B cell (primary cell): ENCODE data around the gene TRIAP1. TPM values are rescaled to one million over a fixed set of nuclear protein-coding genes. Genes with fewer than 3 reads are reported as not detected.

Experiments
- ATAC-seq: fragments of 200-7000 bp; cut with Tn5 transposase; one replicate; pipeline ENCODE4 v1.10.0; 2021; ENCODE audit warnings: low read depth, mild to moderate bottlenecking, moderate number of reproducible peaks, moderate library complexity
- CTCF ChIA-PET: fragments of 350-600 bp; sonication (Branson Sonifier 250); formaldehyde crosslinking; loops from one replicate; lab custom pipeline; 2021; ENCODE audit warnings: antibody characterized with exemption, inconsistent platforms; lab: Charles Lee
- POLR2A ChIA-PET: fragments of 350-600 bp; sonication (Branson Sonifier 250); formaldehyde crosslinking; loops from one replicate; lab custom pipeline; 2021; ENCODE audit warnings: antibody characterized with exemption; lab: Charles Lee
- DNase-seq: peaks from one replicate; pipeline ENCODE4 v3.0.0; 2013
- H2AFZ ChIP-seq: 2 replicates; pipeline ENCODE4 v1.6.1; 2012; ENCODE audit warnings: mild to moderate bottlenecking, low read depth, low read length; ENCODE audit not compliant: insufficient read depth, poor library complexity, severe bottlenecking
- H3K27ac ChIP-seq, 2 donors: 1 replicate in 1 of 2; 2 replicates in 1 of 2; pipeline ENCODE4 v1.5.1; 2012 to 2013; ENCODE audit warnings: low read length in 2 of 2, mild to moderate bottlenecking in 2 of 2, moderate library complexity in 1 of 2
- H3K27me3 ChIP-seq, 4 experiments: fragments of 200-600 bp in 1 of 4; sonication (generic) in 1 of 4; replicated peaks in 1 of 4; 1 replicate in 2 of 4; 2 replicates in 2 of 4; pipeline versions ENCODE4 v1.6.1 to v1.7.0; 2013 to 2016; ENCODE audit warnings: low read length in 3 of 4, mild to moderate bottlenecking in 2 of 4, mixed read lengths in 1 of 4, moderate library complexity in 1 of 4; ENCODE audit not compliant: insufficient read depth in 4 of 4, control insufficient read depth in 3 of 4; ENCODE audit errors: control extremely low read depth in 1 of 4
- H3K36me3 ChIP-seq, 2 experiments: replicated peaks in 1 of 2; 1 replicate in 1 of 2; 2 replicates in 1 of 2; pipeline versions ENCODE4 v1.6.1 to v1.7.1; 2013; ENCODE audit warnings: low read length in 1 of 2; ENCODE audit not compliant: insufficient read depth in 2 of 2, control insufficient read depth in 1 of 2; ENCODE audit errors: control extremely low read depth in 1 of 2, extremely low read depth in 1 of 2
- H3K4me1 ChIP-seq, 2 donors: fragments of 200-600 bp in 1 of 2; sonication (generic) in 1 of 2; 1 replicate in 1 of 2; 2 replicates in 1 of 2; pipeline versions ENCODE4 v1.5.1 to v1.6.1; 2013 to 2017; ENCODE audit warnings: low read length in 2 of 2; ENCODE audit not compliant: control insufficient read depth in 2 of 2, insufficient read depth in 2 of 2
- H3K4me2 ChIP-seq: replicated peaks from 2 replicates; pipeline ENCODE3; 2012; ENCODE audit warnings: mild to moderate bottlenecking, low read depth, low read length; ENCODE audit not compliant: poor library complexity, severe bottlenecking
- H3K4me3 ChIP-seq, 5 experiments: fragments of 200-600 bp in 1 of 5; sonication (generic) in 1 of 5; 1 replicate in 3 of 5; 2 replicates in 2 of 5; pipeline versions ENCODE4 v1.5.1 to v1.7.0; 2011 to 2016; ENCODE audit warnings: low read length in 4 of 5, mild to moderate bottlenecking in 4 of 5, low read depth in 2 of 5, control low read depth in 1 of 5, moderate library complexity in 1 of 5; ENCODE audit not compliant: insufficient read depth in 1 of 5; ENCODE audit errors: control extremely low read depth in 1 of 5, extremely low read depth in 1 of 5
- H3K79me2 ChIP-seq: fragments of 200-600 bp; sonication (generic); one replicate; pipeline ENCODE4 v1.6.0; 2016; ENCODE audit warnings: low read length; ENCODE audit not compliant: control insufficient read depth, insufficient read depth
- H3K9ac ChIP-seq: fragments of 200-600 bp; sonication (generic); 2 replicates; pipeline ENCODE4 v1.6.1; 2017; ENCODE audit warnings: mild to moderate bottlenecking, low read length, moderate library complexity
- H3K9me3 ChIP-seq, 3 donors: one replicate each; pipeline versions ENCODE4 v1.6.1 to v1.7.1; 2013; ENCODE audit warnings: low read length in 2 of 3; ENCODE audit not compliant: control insufficient read depth in 2 of 3, insufficient read depth in 1 of 3; ENCODE audit errors: control extremely low read depth in 1 of 3
- H4K20me1 ChIP-seq: 2 replicates; pipeline ENCODE4 v1.6.0; 2012; ENCODE audit warnings: mild to moderate bottlenecking, low read length; ENCODE audit not compliant: insufficient read depth, control insufficient read depth, poor library complexity, severe bottlenecking
- H3K27ac Mint-ChIP-seq: one replicate; pipeline ENCODE4 v1.8.0; 2021; ENCODE audit warnings: mixed read lengths
- H3K27me3 Mint-ChIP-seq: one replicate; pipeline ENCODE4 v1.8.0; 2021; ENCODE audit warnings: mixed read lengths
- H3K4me1 Mint-ChIP-seq: one replicate; pipeline ENCODE4 v1.8.0; 2021; ENCODE audit warnings: mixed read lengths
- H3K4me3 Mint-ChIP-seq: one replicate; pipeline ENCODE4 v1.8.0; 2021; ENCODE audit warnings: mixed read lengths
- H3K9me3 Mint-ChIP-seq: one replicate; pipeline ENCODE4 v1.8.0; 2022; ENCODE audit warnings: mixed read lengths; ENCODE audit not compliant: insufficient read depth
- CTCF ChIP-seq: fragments of 200-600 bp; IDR thresholded peaks from one replicate; pipeline ENCODE4 v1.8.0; 2022; ENCODE audit warnings: antibody characterized with exemption, mild to moderate bottlenecking
- EZH2 ChIP-seq: IDR thresholded peaks from 2 replicates; pipeline ENCODE4 v1.6.1; 2012; ENCODE audit warnings: borderline replicate concordance, low read depth, mild to moderate bottlenecking, moderate library complexity, low read length; ENCODE audit not compliant: insufficient read depth, poor library complexity, severe bottlenecking
- WGBS: methylation state at CpG from one replicate; pipeline ENCODE4 v1.1.5; 2013; ENCODE audit warnings: missing lambda C conversion rate; ENCODE audit not compliant: insufficient coverage; 5-methylcytosine and 5-hydroxymethylcytosine counted together
- intact Hi-C: fragments of 100-400 bp; cut with micrococcal nuclease; formaldehyde crosslinking; loops from one replicate; pipeline ENCODE4 v1.10.0; 2022
- polyA plus RNA-seq: library from polyadenylated mRNA; depleted of rRNA; stranded (reverse); fragments of >200 nt; gene quantifications from 2 replicates; pipeline ENCODE4 v1.2.3, GENCODE V29; 2012
- total RNA-seq, 2 donors: library from RNA; stranded (reverse); fragments of 120-200 nt in 1 of 2; gene quantifications; 1 replicate in 1 of 2; 2 replicates in 1 of 2; pipeline versions ENCODE4 v1.2.3 to v1.2.4, GENCODE V29; 2013 to 2022

The TRIAP1 gene
- total and polyA plus RNA-seq, 2 donors (not counting 1 experiment from before 2014, with no cell fraction given) = 13.8 to 19.6 TPM

DNA sequence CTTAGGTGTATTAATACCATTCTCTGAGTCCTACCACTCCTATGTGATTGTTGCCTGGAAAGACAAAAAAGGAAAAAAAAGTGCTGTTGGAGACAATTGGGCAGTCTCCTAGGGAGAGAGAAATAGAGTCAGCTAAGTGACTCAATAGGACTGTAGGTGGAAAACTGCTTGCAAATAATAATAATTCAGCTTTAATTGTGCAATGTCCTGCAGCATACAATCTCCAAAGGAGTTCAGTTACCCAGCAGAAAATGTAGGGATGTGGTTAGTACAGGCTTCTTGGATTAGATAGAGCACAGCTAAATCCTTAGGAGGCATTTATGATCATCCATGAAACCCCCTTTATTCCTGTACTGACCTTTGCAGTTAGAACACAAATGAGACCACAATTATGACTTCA lies 26.3 kb upstream of the TRIAP1 start:
- no peaks in the 10 kb centered on the region for H3K9me3 ChIP-seq
- Mint-ChIP-seq H3K27ac (no peak overlapping the region), H3K4me3 (no peak overlapping the region), H3K4me1 (peaks cover 15% of the 10 kb centered on the region), H3K9me3 (no peaks in the 10 kb centered on the region), H3K27me3 (no peaks in the 10 kb centered on the region)
- DNase-seq (no peak), ATAC-seq (no peak)
- no peaks in the 10 kb centered on the region for H3K27me3 ChIP-seq
- peaks cover 15 to 20% of the 10 kb centered on the region in 2 donors for H3K4me1 ChIP-seq
- H4K20me1 ChIP-seq = peaks cover 14% of the 10 kb centered on the region
- no peak overlapping the region for H2AFZ ChIP-seq
- no peak overlapping the region for H3K4me3 ChIP-seq
- H3K9ac ChIP-seq = no peak overlapping the region
- ChIA-PET POLR2A (no interaction called here), CTCF (interaction anchor here (0.6 to 1.9 kb wide), 5 partner anchors 20 to 473 kb away, joined by 3 to 4 read pairs (median 3); partner anchors contain the start of genes GATC, POP5 and TRIAP1)
- peaks cover 0 to under 1% of the 10 kb centered on the region in 2 experiments for H3K36me3 ChIP-seq
- TF ChIP-seq CTCF (no peak), EZH2 (no peak)
- H3K79me2 ChIP-seq = peaks cover 37% of the 10 kb centered on the region
- H3K27ac ChIP-seq = no peak overlapping the region
- H3K4me2 ChIP-seq = no peak overlapping the region
- intact Hi-C loops = no loop called here

GRCh38 chr12:120470150-120470784 lies 24.1 kb upstream of the TRIAP1 start:
- H3K4me1 ChIP-seq = peaks cover 20% of the 10 kb centered on the region in 2 donors
- H3K27me3 ChIP-seq = no peaks in the 10 kb centered on the region
- WGBS = 67% methylated on average over 19 of the region's 26 CpGs
- no peaks in the 10 kb centered on the region for H3K9me3 Mint-ChIP-seq
- H3K9me3 ChIP-seq = no peaks in the 10 kb centered on the region
- H4K20me1 ChIP-seq = peaks cover 36% of the 10 kb centered on the region
- ATAC-seq = no peak
- DNase-seq = no peak
- H3K79me2 ChIP-seq = peaks cover 57% of the 10 kb centered on the region
- no peaks in the 10 kb centered on the region for H3K27me3 Mint-ChIP-seq
- H3K4me3 Mint-ChIP-seq = peak overlapping the region; percentile 91
- peak overlapping the region; percentile 88 for H3K27ac Mint-ChIP-seq
- POLR2A ChIA-PET = interaction anchor here (0.7 to 2.1 kb wide), 4 partner anchors 9 to 179 kb away, joined by 7 to 26 read pairs (median 10); partner anchors contain the start of genes DYNLL1, RNU4-2 and SIRT4
- H3K27ac ChIP-seq = peak overlapping the region; percentile 22 to 94
- peak overlapping the region; percentile 99 for H2AFZ ChIP-seq
- H3K4me1 Mint-ChIP-seq = peaks cover 32% of the 10 kb centered on the region
- intact Hi-C loops = no loop called here
- peak overlapping the region; percentile 93 for H3K4me2 ChIP-seq
- H3K4me3 ChIP-seq = peak overlapping the region; percentile 38 to 75 (median 69)
- TF ChIP-seq CTCF = no peak
- no peak for TF ChIP-seq EZH2
- CTCF ChIA-PET = interaction anchor here (1.0 kb wide), 4 partner anchors 22 to 168 kb away, joined by 3 to 8 read pairs (median 3); partner anchors contain the start of genes DYNLL1 and SIRT4
- peak overlapping the region; percentile 74 for H3K9ac ChIP-seq
- peaks cover 3 to 13% of the 10 kb centered on the region in 2 experiments for H3K36me3 ChIP-seq
